ENCODE data around the gene MLC1. TPM values are rescaled to one million over a fixed set of nuclear protein-coding genes. Genes with fewer than 3 reads are reported as not detected.

The MLC1 gene
- total and polyA plus RNA-seq, 4 donors = 0.65 to 2.6 (median 0.77) TPM

GRCh38 chr22:50058061-50058905 is 26.9 kb downstream of the MLC1 start, which contains the start of gene TTLL8:
Gene TTLL8 (minus strand): TSS chr22:50058298.
- Histone ChIP-seq H3K9ac (ENCODE audit: insufficient read depth in 1 of 2, low read length in 2 of 2) (no peak within 1 kb of the TSS), H3K4me3 (no peak within 1 kb of the TSS)
- DNase-seq = no peak

GRCh38 chr22:50057278-50058060 is 27.8 kb downstream of the MLC1 start:
- no peak overlapping the region for H3K9ac ChIP-seq (ENCODE audit: insufficient read depth in 1 of 2, low read length in 2 of 2)
- H3K9me3 ChIP-seq (ENCODE audit: control insufficient read depth in 4 of 4, insufficient read depth in 3 of 4, low read length in 3 of 4) = peaks cover 0 to 12% (median 0%) of the 10 kb centered on the region in 4 donors
- peaks cover 2 to 15% (median 4%) of the 10 kb centered on the region in 5 donors for H3K4me1 ChIP-seq (ENCODE audit: control insufficient read depth in 5 of 5, insufficient read depth in 5 of 5, low read length in 5 of 5)
- ATAC-seq (ENCODE audit: insufficient read depth, low FRiP score) (no peak), DNase-seq (peak in 1 of 3 donors; percentile 27)
- WGBS, 2 donors = 88 to 93% methylated on average over 14 of the region's 14 CpGs
- no peaks in the 10 kb centered on the region for H3K27me3 ChIP-seq (ENCODE audit: control insufficient read depth in 3 of 3, insufficient read depth in 3 of 3, low read length in 2 of 3)
- no peak for TF ChIP-seq CTCF (IDR thresholded peaks at IDR 0.05; ENCODE audit: control extremely low read depth, extremely low read depth)
- H3K4me3 ChIP-seq = no peak overlapping the region
- no peaks in the 10 kb centered on the region for H3K36me3 ChIP-seq (ENCODE audit: control insufficient read depth in 4 of 4, insufficient read depth in 4 of 4, low read length in 4 of 4)
- no peak overlapping the region for H3K27ac ChIP-seq (ENCODE audit: low read depth in 1 of 2, low read length in 1 of 2)

More at GRCh38 chr22:50058061-50058905, 26.9 kb downstream of the MLC1 start, which contains the start of gene TTLL8:
- Histone ChIP-seq H3K36me3 (ENCODE audit: control insufficient read depth in 4 of 4, insufficient read depth in 4 of 4, low read length in 4 of 4) (no peaks in the 10 kb centered on the region), H3K27me3 (ENCODE audit: control insufficient read depth in 3 of 3, insufficient read depth in 3 of 3, low read length in 2 of 3) (no peaks in the 10 kb centered on the region), H3K4me1 (ENCODE audit: control insufficient read depth in 5 of 5, insufficient read depth in 5 of 5, low read length in 5 of 5) (peaks cover 2 to 15% (median 4%) of the 10 kb centered on the region in 5 donors), H3K9me3 (ENCODE audit: control insufficient read depth in 4 of 4, insufficient read depth in 3 of 4, low read length in 3 of 4) (peaks cover 0 to 10% (median 0%) of the 10 kb centered on the region in 4 donors), H3K27ac (ENCODE audit: low read depth in 1 of 2, low read length in 1 of 2) (no peak within 1 kb of the TSS)
- ATAC-seq (ENCODE audit: insufficient read depth, low FRiP score) = no peak
- TF ChIP-seq CTCF (IDR thresholded peaks at IDR 0.05; ENCODE audit: control extremely low read depth, extremely low read depth) = no peak
- 12 to 17% methylated on average over 64 to 102 of the region's 102 CpGs for WGBS, 2 donors

GRCh38 chr22:50056214-50056972 is 28.8 kb downstream of the MLC1 start:
- Histone ChIP-seq H3K27me3 (ENCODE audit: control insufficient read depth in 3 of 3, insufficient read depth in 3 of 3, low read length in 2 of 3) (no peaks in the 10 kb centered on the region), H3K4me1 (ENCODE audit: control insufficient read depth in 5 of 5, insufficient read depth in 5 of 5, low read length in 5 of 5) (peaks cover 2 to 14% (median 4%) of the 10 kb centered on the region in 5 donors), H3K36me3 (ENCODE audit: control insufficient read depth in 4 of 4, insufficient read depth in 4 of 4, low read length in 4 of 4) (no peaks in the 10 kb centered on the region), H3K27ac (ENCODE audit: low read depth in 1 of 2, low read length in 1 of 2) (no peak overlapping the region), H3K9me3 (ENCODE audit: control insufficient read depth in 4 of 4, insufficient read depth in 3 of 4, low read length in 3 of 4) (peaks cover 0 to 12% (median 0%) of the 10 kb centered on the region in 4 donors), H3K4me3 (no peak overlapping the region), H3K9ac (ENCODE audit: insufficient read depth in 1 of 2, low read length in 2 of 2) (no peak overlapping the region)
- 71 to 73% methylated on average over 33 to 34 of the region's 34 CpGs for WGBS, 2 donors
- TF ChIP-seq CTCF (IDR thresholded peaks at IDR 0.05; ENCODE audit: control extremely low read depth, extremely low read depth) = no peak
- ATAC-seq (ENCODE audit: insufficient read depth, low FRiP score) (no peak), DNase-seq (no peak)

All from lung (tissue), 12 donors.